Epithelial cell of prostate (primary cell): ENCODE results near the gene SCIMP.
"Not testable (repeated sequence)": the region's sequence is repeated elsewhere in the genome, so short reads cannot be mapped to it uniquely, and the experiment has no call there.

ENCODE experiments used
- DNase-seq: peaks from one replicate; pipeline ENCODE4 v3.0.0-alpha.2; 2011; ENCODE audit warnings: low read depth, low spot score
- H3K27ac ChIP-seq: fragments of 450-650 bp; 2 replicates; pipeline ENCODE4 v1.5.1; 2017; ENCODE audit warnings: mild to moderate bottlenecking

Gene SCIMP

DNA sequence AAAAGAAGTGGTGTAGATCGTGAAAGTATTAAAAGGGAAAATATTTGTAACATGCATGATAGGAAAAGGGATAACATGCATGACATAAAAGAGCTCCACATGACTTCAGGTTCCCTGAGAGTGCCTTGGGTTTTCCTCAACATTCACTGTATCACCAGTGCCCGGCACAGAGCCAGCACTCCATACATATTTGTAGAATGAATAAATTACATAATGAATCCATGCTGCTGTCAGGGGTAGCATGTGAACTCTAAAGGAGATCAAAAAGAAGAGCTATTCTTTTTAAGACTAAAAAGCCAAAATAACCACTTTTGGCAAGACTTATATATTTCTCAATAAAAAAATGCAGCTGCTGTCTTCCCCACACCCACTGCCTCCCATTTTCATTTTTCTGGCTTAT lies 40.3 kb downstream of the SCIMP start:
- no peak for DNase-seq
- H3K27ac ChIP-seq: no peak overlapping the region

DNA sequence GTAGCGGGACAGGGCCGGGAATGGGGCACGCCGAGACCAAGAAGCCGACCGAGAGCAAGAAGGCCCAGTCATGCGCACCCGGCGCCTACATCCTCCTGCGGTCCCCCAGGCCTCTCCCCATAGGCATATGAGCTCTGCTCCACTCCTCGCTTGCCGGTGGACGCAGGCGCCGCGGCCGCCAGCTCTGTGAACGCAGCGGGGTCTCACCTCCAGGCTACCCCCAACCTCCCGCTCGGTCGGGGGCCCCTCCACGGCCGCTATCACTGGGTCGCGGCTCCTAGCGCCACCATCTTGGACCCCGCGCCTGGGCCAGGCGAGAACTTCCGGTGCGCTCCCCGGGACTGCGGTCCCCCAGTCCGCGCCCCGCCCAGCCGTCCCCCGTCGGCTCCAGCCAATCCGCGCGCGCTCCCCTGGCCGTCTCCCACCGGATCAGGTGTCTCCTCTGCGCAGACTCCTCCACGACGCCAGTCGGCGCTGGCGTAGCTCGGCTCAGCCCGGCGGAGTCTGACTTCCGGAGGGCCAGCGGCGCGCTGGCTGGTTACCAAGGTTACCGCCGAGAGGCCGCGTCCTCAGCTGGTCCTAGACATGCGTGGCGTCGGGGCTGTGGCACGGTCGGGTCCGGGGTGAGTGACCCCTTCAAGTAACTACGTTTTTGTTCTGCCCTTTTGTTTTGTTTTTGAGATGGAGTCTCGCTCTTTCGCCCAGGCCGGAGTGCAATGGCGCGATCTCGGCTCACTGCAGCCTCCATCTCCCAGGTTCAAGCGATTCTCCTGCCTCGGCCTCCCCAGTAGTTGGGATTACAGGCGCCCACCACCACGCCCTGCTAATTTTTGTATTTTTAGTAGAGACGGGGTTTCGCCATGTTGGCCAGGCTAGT lies 42.9 kb downstream of the SCIMP start, which contains the start of gene ZNF594:
TSS of gene ZNF594 (minus strand) at position 328 of the 877 bp plus-strand sequence. CDS start 7,612 bp downstream, outside the sequence.
- DNase-seq: peak; percentile 55
- peak within 1 kb of the TSS; percentile 15 for H3K27ac ChIP-seq

DNA sequence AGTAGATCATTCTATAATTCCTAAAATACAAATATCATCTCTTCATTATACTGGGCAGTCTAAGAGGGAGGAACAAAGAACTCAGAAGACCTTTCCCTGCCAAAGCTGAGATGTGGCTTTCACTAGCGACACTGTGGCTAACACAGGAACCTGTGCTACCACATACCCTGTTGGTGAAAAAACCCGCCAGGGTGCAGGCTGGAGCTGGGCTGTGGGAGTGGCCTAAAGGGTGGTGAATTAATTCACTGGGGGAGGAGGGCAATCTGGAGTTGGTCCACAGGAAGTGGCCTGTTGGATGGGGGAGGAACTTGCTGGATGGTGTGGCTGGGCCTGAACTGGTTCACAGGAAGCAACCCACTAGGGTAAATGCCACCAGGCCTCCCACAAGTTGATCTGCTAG lies 50.4 kb downstream of the SCIMP start:
- DNase-seq: no peak

DNA sequence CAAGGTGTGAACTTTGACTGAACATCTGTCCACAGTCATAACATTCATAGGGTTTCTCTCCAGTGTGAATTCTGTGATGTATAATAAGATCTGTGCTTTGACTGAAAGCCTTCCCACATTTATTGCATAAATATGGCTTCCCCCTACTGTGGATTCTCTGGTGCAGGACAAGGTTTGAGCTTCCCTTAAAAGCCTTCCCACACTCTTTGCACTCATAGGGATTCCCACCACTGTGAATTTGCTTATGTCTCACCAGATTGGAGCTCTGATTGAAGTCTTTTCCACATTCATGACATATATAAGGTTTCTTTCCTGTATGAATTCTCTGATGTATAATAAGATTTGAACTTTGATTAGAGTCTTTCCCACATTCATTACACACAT lies 51.3 kb downstream of the SCIMP start:
- no peak for DNase-seq
- H3K27ac ChIP-seq: no peak overlapping the region

More for the DNA sequence above, 50.4 kb downstream of the SCIMP start:
- no peak overlapping the region for H3K27ac ChIP-seq

DNA sequence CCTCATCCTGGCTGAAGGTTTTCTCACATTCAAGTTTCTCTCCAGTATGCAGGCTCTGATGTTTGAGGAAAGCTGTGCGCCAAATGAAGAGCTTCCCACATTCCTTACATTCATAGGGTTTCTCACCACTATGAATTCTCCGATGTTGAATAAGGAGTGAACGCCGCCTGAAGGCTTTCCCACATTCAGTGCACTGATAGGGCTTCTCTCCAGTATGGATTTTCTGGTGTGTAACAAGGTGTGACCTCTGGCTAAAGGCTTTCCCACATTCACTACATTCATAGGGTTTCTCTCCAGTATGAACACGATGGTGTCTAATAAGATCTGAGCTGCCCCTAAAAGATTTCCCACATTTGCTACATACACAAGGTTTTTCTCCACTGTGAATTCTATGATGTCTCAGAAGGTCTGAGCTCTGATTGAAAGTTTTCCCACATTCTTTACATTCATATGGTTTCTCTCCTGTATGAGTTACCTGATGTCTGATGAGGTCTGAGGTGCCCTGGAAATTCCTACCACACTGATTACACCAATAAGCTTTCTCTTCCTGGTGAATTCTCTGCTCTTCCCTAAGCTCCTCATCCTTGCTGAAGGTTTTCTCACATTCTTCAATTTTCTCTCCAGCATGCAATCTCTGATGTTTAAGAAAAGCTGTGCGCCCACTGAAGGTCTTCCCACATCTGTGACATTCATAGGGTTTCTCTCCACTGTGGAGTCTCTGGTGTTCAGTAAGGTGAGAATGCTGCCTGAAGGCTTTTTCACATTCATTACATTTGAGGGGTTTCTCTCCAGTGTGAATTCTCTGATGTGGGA lies 51.9 kb downstream of the SCIMP start:
- H3K27ac ChIP-seq: no peak overlapping the region

DNA sequence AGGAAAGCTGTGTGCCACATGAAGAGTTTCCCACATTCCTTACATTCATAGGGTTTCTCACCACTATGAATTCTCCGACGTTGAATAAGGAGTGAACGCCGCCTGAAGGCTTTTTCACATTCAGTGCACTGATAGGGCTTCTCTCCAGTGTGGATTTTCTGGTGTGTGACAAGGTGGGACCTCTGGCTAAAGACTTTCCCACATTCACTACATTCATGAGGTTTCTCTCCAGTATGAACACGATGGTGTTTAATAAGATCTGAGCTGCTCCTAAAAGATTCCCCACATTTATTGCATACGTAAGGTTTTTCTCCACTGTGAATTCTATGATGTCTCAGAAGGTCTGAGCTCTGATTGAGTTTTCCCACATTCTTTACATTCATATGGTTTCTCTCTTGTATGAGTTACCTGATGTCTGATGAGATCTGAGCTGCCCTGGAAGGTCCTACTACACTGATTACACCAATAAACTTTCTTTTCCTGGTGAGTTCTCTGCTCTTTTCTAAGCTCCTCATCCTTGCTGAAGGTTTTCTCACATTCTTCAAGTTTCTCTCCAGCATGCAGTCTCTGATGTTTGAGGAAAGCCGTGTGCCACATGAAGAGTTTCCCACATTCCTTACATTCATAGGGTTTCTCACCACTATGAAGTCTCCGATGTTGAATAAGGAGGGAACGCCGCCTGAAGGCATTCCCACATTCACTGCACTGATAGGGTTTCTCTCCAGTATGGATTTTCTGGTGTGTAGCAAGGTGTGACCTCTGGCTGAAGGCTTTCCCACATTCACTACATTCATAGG lies 53.0 kb downstream of the SCIMP start:
- H3K27ac ChIP-seq: no peak overlapping the region
- DNase-seq: no peak

More for the DNA sequence above, 51.9 kb downstream of the SCIMP start:
- DNase-seq: no peak

DNA sequence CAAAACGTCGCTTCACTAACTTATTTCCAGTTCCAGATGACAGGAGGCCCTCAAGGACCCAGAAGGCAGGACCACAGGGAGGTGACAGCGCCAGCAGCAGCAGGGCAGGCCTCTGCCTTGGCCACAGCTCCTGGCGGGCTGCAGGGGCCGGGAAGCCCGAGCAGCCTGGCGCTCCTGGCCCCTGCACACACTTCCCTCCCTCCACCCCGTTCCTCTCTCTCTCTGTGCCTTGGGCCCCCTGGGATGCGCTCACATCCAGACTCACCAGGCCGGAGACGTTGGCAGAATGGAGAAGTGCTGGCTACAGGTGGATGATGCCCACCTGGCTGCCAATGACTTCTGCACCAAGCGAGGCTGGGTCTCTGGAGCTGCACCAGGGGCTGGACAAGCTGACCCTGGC lies 55.7 kb downstream of the SCIMP start:
- no peak for DNase-seq
- no peak overlapping the region for H3K27ac ChIP-seq

DNA sequence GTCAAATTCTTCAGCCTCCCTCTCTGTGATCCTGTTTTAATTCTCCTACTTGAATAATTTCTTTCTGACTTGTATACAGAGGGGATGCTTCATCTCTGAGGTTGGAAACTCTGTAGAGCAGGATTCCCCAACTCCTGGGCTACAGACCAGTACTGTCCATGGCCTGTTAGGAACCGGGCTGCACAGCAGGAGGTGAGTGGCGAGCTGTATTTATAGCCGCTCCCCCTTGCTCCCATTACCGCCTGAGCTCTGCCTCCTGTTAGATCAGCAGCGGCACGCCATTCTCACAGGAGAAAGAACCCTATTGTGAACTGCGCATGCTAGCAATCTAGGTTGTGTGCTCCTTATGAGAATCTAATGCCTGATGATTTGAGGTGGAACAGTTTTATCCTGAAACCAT lies 59.6 kb downstream of the SCIMP start:
- DNase-seq, H3K27ac ChIP-seq: not testable (repeated sequence)

DNA sequence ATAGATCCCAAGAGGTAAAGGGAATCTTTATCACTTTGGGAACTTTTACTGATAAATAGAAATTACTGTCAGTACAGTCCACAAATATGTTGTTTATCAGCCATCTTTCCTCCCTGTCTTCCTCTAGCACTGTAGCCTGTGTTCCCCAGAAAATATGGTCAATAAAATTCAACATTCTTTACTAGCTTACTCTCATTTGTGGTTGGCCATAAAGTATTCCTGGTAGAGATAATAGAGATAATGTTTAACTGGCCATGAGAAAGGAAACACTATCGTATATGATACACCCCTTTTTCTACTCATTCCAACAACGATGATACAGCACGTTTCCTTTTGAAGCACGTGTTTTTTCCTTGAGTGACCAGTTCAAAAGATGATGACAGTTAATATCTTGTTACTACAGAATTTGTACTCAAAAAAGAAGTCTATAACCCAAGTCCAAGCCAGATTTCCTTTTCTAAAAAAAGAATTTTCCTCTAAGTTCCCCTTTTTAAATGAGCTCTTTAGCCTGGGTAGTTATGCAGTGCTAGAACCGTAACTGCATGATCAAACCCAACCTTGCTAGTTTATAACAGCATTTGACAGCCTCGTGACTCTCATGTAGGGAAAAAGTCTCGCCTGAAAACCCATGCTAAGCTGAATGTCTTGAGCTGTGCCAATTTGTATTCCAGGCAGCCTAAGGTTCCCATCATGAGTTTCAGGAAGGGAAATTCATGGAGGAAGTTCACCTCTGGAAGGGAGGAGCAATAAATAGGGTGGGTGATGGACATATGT lies 68.7 kb downstream of the SCIMP start:
- DNase-seq, H3K27ac ChIP-seq: not testable (repeated sequence)

DNA sequence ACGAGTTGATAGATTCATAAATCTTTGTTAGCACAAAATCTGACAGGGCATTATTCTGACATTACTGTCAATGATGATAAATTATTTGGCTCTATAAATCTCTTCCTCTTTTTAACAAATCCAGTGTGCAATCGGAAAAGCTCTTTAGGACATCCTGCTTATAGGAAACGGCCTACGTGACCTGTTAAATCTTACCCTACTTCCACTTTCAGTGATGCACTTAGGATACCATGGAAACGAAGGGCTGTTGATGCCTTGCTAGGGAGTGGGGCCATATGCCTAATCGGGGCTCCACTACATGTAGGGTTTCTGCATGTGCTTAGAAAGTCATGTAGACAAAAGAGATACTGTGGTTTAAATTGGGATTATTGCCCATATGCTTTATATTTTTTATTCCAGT lies 70.2 kb downstream of the SCIMP start:
- no peak overlapping the region for H3K27ac ChIP-seq
- no peak for DNase-seq

DNA sequence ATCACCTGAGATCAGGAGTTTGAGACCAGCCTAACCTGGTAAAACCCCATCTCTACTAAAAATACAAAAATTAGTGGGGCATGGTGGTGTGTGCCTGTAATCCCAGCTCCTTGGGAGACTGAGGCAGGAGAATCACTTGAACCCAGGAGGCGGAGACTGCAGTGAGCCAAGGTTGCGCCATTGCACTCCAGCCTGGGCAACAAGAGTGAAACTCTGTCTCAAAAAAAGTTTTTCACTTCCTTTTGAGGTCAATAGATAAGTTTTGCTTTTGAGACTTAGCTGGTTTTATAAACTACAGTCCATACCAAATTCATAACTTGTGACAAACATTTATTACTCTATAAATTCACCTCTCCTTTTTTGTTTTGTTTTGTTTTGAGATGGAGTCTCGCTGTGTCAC lies 72.9 kb downstream of the SCIMP start:
- not testable (repeated sequence) for DNase-seq, H3K27ac ChIP-seq

DNA sequence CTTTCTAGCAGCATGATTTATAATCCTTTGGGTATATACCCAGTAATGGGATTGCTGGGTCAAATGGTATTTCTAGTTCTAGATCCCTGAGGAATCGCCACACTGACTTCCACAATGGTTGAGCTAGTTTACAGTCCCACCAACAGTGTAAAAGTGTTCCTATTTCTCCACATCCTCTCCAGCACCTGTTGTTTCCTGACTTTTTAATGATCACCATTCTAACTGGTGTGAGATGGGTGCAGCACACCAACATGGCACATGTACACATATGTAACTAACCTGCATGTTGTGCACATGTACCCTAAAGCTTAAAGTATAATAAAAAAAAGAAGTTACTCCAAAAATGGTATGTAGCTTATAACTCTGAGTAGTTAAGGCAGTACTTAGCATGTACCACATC lies 74.0 kb downstream of the SCIMP start:
- not testable (repeated sequence) for H3K27ac ChIP-seq

More for the DNA sequence above, 74.0 kb downstream of the SCIMP start:
- not testable (repeated sequence) for DNase-seq
